Muscle layer of duodenum (tissue), 2 donors: ENCODE results near the gene PTPN2.
"Not testable (repeated sequence)": the region's sequence is repeated elsewhere in the genome, so short reads cannot be mapped to it uniquely, and the experiment has no call there.

Experiments used
- H3K27ac ChIP-seq: one replicate; pipeline ENCODE4 v1.7.0; 2013; ENCODE audit warnings: mild to moderate bottlenecking, low read length
- H3K27me3 ChIP-seq: one replicate; pipeline ENCODE4 v1.7.0; 2013; ENCODE audit warnings: low read depth, mild to moderate bottlenecking, control low read depth, low read length
- H3K36me3 ChIP-seq, 2 donors: one replicate each; pipeline ENCODE4 v1.7.0; 2013; ENCODE audit warnings: low read length in 2 of 2, control low read depth in 1 of 2, mild to moderate bottlenecking in 1 of 2; ENCODE audit not compliant: insufficient read depth in 2 of 2, control insufficient read depth in 1 of 2
- H3K4me1 ChIP-seq, 2 donors: one replicate each; pipeline ENCODE4 v1.7.0; 2013; ENCODE audit warnings: low read length in 2 of 2, mild to moderate bottlenecking in 2 of 2, control low read depth in 1 of 2, moderate library complexity in 1 of 2; ENCODE audit not compliant: insufficient read depth in 2 of 2, control insufficient read depth in 1 of 2
- H3K4me3 ChIP-seq, 2 donors: one replicate each; pipeline ENCODE4 v1.7.0; 2013; ENCODE audit warnings: low read length in 2 of 2, low read depth in 1 of 2, mild to moderate bottlenecking in 1 of 2
- H3K9me3 ChIP-seq, 2 donors: one replicate each; pipeline ENCODE4 v1.7.0; 2013; ENCODE audit warnings: low read length in 2 of 2, control low read depth in 1 of 2, mild to moderate bottlenecking in 1 of 2; ENCODE audit not compliant: control insufficient read depth in 1 of 2
- donor health status: healthy.

Gene PTPN2

DNA sequence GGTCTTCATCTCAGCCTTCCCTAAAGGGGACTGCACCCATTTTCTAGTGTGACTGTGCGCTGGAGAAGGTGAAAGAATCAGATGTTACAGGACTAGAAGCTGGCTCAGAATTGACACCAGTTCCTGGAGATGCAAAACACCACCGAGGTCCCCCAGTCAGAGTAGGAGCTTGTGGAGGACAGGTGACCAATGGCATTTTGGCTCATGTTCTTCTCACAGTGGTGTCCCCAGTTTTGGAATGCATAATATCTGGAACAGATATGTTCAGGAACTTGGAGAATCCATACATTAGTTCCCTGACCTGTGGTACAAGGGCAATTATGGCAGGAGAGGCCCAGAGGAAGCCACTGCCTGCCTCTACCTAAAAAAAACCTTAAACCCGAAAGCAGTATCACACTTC lies 114.9 kb downstream of the PTPN2 start:
- Histone ChIP-seq H3K9me3 (no peaks in the 10 kb centered on the region), H3K4me1 (no peaks in the 10 kb centered on the region), H3K4me3 (no peak overlapping the region), H3K27me3 (no peaks in the 10 kb centered on the region), H3K27ac (no peak overlapping the region), H3K36me3 (no peaks in the 10 kb centered on the region)

DNA sequence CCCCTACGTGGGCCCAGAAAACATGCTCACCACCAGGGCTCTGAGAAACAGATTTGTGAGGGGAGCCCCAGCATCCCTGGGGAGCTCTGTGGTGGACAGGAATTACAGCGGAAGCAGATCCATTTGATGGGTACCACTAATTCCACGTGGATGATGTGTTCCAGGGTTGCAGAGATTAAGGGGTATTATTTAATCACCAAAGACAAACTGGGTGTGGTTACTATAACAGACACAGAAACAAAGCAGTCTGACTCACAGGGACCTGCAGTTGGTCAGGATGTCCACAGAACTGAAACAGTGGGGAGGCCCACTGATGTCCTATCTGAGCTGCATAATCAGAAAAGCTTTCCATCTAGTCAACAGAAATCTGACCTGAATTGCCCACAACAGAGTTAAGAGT lies 115.4 kb downstream of the PTPN2 start:
- H3K4me3 ChIP-seq = no peak overlapping the region
- H3K27me3 ChIP-seq = no peaks in the 10 kb centered on the region
- no peaks in the 10 kb centered on the region for H3K36me3 ChIP-seq
- H3K9me3 ChIP-seq = no peaks in the 10 kb centered on the region
- no peak overlapping the region for H3K27ac ChIP-seq
- no peaks in the 10 kb centered on the region for H3K4me1 ChIP-seq

DNA sequence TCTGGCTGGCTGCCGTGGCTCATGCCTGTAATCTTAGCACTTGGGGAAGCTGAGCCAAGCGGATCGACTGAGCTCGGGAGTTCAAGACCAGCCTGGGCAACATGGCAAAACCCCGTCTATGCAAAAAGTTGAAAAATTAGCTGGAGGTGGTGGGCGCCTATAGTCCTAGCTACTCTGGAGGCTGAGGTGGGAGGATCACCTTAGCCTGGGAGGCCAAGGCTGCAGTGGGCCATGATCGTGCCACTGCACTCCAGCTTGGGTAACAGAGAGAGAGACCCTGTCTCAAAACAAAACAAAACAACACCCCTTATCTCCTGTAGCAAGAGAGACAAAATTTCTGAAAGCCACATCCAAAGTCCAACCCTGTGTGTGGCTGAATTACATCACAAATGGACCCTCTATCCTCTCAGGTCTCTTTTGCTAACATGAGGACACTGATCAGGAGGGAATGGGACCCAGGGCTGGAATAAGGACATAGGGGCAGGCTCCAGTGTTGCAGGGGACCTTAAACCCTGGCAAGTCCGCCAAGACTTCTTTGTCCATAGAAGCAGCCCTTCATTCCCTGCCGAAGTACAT lies 116.4 kb downstream of the PTPN2 start:
- Histone ChIP-seq H3K27me3 (no peaks in the 10 kb centered on the region), H3K27ac (no peak overlapping the region), H3K4me3 (no peak overlapping the region), H3K9me3 (no peaks in the 10 kb centered on the region), H3K4me1 (no peaks in the 10 kb centered on the region), H3K36me3 (no peaks in the 10 kb centered on the region)

DNA sequence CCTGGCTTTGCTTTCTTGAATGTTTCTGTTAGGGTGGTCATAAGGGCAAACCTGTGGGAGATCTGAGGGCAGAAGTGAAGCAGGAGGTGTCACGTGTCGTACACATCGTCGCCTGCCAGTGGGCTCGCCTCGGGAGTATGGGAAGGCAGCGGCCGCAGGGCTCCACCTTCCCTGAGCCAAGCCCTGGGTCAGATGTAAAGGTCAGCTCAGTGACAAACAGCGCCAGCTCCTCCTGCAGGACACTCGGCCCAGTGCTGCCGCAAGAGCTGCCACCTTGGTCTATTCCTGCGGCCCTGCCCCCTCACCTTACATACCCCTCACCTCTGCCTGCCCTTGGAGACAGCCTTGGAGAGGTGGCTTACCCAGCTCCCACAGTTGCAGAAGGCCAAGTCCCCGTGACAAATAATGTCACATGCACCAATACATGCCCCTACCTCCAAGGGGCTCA lies 117.0 kb downstream of the PTPN2 start:
- H3K27me3 ChIP-seq = no peaks in the 10 kb centered on the region
- no peaks in the 10 kb centered on the region for H3K9me3 ChIP-seq
- H3K27ac ChIP-seq = no peak overlapping the region
- no peak overlapping the region for H3K4me3 ChIP-seq
- H3K36me3 ChIP-seq = no peaks in the 10 kb centered on the region
- H3K4me1 ChIP-seq = no peaks in the 10 kb centered on the region

DNA sequence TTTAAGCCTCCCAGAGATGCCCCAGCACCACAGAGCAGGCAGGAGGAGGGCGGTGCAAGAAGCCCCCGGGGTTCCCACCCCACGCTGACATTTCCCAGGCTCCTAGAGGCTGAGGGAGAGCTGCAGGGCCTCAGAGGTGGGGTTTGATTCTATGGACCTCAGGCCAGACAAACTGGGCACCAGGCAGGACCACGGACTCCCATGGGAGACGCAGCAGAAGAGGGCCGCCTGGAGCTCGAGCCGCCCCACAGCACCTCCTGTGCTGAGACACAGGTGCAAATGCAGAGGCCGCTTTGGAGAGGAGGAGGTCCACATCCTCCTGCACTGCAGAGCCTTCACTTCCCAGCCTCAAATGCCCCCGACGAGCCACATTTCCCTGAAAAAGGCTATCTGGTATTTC lies 118.5 kb downstream of the PTPN2 start:
- H3K27me3 ChIP-seq = no peaks in the 10 kb centered on the region
- no peak overlapping the region for H3K4me3 ChIP-seq
- H3K36me3 ChIP-seq = no peaks in the 10 kb centered on the region
- no peak overlapping the region for H3K27ac ChIP-seq
- no peaks in the 10 kb centered on the region for H3K9me3 ChIP-seq
- H3K4me1 ChIP-seq = no peaks in the 10 kb centered on the region

DNA sequence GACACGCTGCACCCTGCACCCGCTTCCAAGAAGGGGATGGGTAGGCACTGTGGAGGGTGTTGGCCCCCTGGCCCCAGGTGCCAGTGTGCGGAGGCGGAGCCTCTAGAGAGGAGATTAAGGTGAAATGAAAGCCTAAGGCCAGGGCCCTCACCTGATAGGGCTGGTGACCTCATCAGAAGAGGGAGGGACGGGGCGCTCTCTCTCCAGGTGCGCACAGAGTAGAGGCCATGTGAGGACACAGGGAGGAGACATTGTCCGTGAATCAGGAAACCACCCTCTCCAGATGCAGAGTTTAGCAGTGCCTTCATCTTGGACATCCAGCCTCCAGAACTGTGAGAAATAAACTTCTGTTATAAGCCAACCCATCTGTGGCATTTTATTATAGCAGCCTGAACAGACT lies 118.9 kb downstream of the PTPN2 start:
- Histone ChIP-seq H3K27ac (no peak overlapping the region), H3K27me3 (no peaks in the 10 kb centered on the region), H3K4me3 (no peak overlapping the region), H3K9me3 (no peaks in the 10 kb centered on the region), H3K36me3 (no peaks in the 10 kb centered on the region), H3K4me1 (no peaks in the 10 kb centered on the region)

DNA sequence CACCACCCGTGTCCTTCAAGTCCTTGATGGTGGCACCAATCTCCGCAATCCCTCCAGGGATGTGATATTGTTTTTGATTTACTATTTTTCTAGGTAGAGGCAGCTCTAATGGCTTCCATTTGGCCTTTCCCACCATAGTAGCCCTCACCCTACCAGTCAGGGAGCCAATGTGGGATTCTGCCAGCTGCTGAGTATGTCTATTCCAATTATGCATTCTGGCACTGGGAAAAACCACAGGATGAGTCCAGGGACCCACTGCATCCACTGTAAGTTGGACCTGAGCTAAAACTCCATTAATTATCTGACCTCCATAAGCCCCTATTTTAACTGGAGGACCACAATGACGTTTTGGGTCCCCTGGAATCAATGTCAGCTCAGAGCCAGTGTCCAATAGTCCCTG lies 125.5 kb downstream of the PTPN2 start:
- H3K4me1 ChIP-seq, H3K9me3 ChIP-seq, H3K27ac ChIP-seq, H3K36me3 ChIP-seq, H3K27me3 ChIP-seq, H3K4me3 ChIP-seq: not testable (repeated sequence)

DNA sequence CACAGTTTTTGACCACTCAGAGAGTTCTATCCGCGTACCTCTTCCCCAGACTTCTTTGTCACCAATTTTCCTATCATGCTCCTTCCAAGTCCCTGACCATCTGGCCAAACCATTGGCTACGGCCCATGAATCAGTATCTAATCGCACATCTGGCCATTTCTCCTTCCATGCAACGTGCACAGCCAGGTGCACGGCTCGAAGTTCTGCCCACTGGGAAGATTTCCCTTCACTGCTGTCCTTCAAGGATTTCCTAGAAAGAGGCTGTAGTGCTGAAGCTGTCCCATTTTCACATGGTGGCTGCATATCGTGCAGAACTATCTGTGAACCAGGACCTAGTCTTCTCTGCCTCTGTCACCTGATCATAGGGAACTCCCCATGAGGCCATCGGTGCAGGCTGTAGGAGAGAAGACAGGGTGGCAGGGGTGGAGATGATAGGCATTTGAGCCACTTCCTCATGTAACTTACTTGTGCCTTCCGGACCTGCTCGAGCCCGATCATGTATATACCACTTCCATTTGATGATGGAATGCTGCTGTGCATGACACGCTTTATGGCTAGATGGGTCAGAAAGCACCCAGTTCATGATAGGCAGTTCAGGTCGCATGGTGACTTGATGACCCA lies 127.3 kb downstream of the PTPN2 start:
- not testable (repeated sequence) for H3K9me3 ChIP-seq, H3K36me3 ChIP-seq, H3K27ac ChIP-seq, H3K4me3 ChIP-seq, H3K4me1 ChIP-seq, H3K27me3 ChIP-seq

DNA sequence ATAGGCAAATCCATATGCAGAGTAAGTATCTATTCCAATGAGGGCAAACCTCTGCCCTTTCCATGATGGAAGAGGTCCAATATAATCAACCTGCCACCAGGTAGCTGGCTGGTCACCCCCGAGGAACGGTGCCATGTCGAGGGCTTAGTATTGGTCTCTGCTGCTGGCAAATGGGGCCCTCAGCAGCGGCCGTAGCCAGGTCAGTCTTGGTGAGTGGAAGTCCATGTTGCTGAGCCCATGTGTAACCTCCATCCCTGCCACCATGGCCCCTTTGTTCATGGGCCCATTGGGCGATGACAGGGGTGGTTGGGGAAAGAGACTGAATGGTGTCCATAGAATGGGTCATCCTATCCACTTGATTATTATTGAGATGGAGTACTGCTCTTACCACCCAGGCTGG lies 128.4 kb downstream of the PTPN2 start:
- not testable (repeated sequence) for H3K36me3 ChIP-seq, H3K4me1 ChIP-seq, H3K4me3 ChIP-seq, H3K27me3 ChIP-seq, H3K27ac ChIP-seq, H3K9me3 ChIP-seq

DNA sequence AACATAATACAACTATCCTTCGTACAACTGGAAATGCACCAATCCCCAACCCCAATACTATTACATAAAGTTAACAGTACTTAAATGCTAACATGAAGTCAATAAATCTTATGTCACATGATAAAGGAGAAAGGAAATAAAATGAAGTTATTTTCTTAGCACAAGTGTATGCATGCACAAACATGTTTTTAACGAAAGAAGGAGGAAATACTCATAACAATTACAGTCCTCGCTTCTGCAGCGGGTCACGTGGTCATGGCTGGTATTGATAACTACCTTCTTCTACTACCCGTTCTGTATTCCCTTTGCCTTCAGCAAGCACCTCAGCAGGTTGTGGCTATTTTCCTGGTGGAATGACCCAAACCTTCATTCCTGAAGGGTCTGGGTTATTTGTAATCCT lies 129.5 kb downstream of the PTPN2 start:
- no peak overlapping the region for H3K27ac ChIP-seq
- no peaks in the 10 kb centered on the region for H3K27me3 ChIP-seq
- no peaks in the 10 kb centered on the region for H3K9me3 ChIP-seq
- no peak overlapping the region for H3K4me3 ChIP-seq
- H3K4me1 ChIP-seq = no peaks in the 10 kb centered on the region
- H3K36me3 ChIP-seq = no peaks in the 10 kb centered on the region

DNA sequence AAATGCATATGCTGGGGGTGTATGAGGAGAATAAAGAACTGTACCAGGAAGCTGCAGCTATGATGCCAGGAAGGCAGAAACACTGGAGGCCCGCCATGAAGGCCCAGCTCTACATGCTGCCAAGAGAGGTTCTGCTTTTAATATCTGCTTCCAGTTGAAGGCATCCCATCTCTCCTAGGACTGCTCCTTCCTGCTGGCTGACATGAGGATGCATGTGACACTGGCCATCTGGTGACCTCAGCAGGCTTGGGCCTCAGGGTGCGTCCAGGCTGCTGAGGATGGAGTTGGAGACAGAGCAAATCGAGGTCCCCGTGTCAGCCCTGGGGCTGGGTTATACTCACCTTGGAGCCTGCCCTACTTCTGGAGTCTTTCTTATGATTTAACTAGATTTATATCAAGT lies 132.1 kb downstream of the PTPN2 start:
- H3K27ac ChIP-seq = no peak overlapping the region

DNA sequence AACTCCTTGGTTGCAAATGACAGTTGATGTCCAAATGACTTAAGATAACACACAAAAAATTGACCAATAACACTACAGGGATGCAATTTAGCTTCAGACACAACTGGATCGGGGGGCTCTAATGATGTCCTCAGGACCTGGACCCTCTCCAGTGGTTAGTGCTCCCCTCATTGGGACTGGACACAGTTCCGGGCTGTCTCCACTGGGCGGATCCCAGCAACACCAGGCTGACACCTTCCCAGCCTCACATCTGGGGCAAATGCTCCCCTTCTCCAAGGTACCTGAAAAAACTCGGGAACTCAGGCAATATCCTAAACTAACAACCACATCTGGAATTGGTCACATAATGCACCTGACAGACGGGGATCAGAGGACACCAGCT lies 132.5 kb downstream of the PTPN2 start:
- Histone ChIP-seq H3K9me3 (no peaks in the 10 kb centered on the region), H3K27me3 (no peaks in the 10 kb centered on the region), H3K4me1 (no peaks in the 10 kb centered on the region), H3K4me3 (no peak overlapping the region), H3K27ac (no peak overlapping the region), H3K36me3 (no peaks in the 10 kb centered on the region)

More for the DNA sequence above, 132.1 kb downstream of the PTPN2 start:
- H3K4me3 ChIP-seq = no peak overlapping the region
- no peaks in the 10 kb centered on the region for H3K27me3 ChIP-seq
- no peaks in the 10 kb centered on the region for H3K36me3 ChIP-seq
- H3K9me3 ChIP-seq = no peaks in the 10 kb centered on the region
- no peaks in the 10 kb centered on the region for H3K4me1 ChIP-seq
